ENCODE data around the gene TATDN2. TPM values are rescaled to one million over a fixed set of nuclear protein-coding genes. Genes with fewer than 3 reads are reported as not detected.

TATDN2 gene
- polyA plus RNA-seq, 1 of the 3 experiments (the other 2 are of a cell fraction), result 14.7 TPM

- H3K9me2 ChIP-seq, result no peaks in the 10 kb centered on the region
- TF ChIP-seq REST (IDR thresholded peaks at IDR 0.05; ENCODE audit: low read depth, low read length), result no peak
- no peak for TF ChIP-seq YY1 (IDR thresholded peaks at IDR 0.05; ENCODE audit: low read depth)
- no peak for TF ChIP-seq EP300 (IDR thresholded peaks at IDR 0.05; ENCODE audit: borderline replicate concordance in 1 of 2, low read depth in 1 of 2, low read length in 1 of 2)
- no peak for TF ChIP-seq USF2 (IDR thresholded peaks at IDR 0.05; ENCODE audit: borderline replicate concordance, low read depth, low read length)
- no peak for TF ChIP-seq RFX5 (IDR thresholded peaks at IDR 0.05; ENCODE audit: low read length)
- no peak for TF ChIP-seq NRF1 (IDR thresholded peaks at IDR 0.05; ENCODE audit: low read depth, low read length)
- TF ChIP-seq CTCF (IDR thresholded peaks at IDR 0.05), result no peak
- no peak for TF ChIP-seq EZH2phosphoT487 (IDR thresholded peaks at IDR 0.05; ENCODE audit: borderline replicate concordance, low read depth)
- TF ChIP-seq FOXJ3 (CRISPR knock-in tag; IDR thresholded peaks at IDR 0.05), result no peak
- no peak overlapping the region for H3K4me3 ChIP-seq (ENCODE audit: low read depth in 2 of 2, low read length in 1 of 2)
- no peaks in the 10 kb centered on the region for H3K27me3 ChIP-seq (ENCODE audit: insufficient read depth)
- H3K79me2 ChIP-seq (ENCODE audit: insufficient read depth), result peaks cover 81% of the 10 kb centered on the region
- peaks cover 4 to 6% of the 10 kb centered on the region in 2 experiments; a peak in 2 of 4 replicates for H3K4me1 ChIP-seq (ENCODE audit: control insufficient read depth in 1 of 2, insufficient read depth in 2 of 2, low read depth in 1 of 2, low read length in 1 of 2)
- WGBS (ENCODE audit: low lambda C conversion rate), result 81% methylated on average over 1 of the region's 1 CpG
- no peak overlapping the region for H2AFZ ChIP-seq (ENCODE audit: low read depth)
- no peak for DNase-seq
- H4K20me1 ChIP-seq (ENCODE audit: insufficient read depth), result peaks cover 23% of the 10 kb centered on the region
- H3K9ac ChIP-seq, result no peak overlapping the region
- no peak overlapping the region for H3K4me2 ChIP-seq
- H3K27ac ChIP-seq (ENCODE audit: low read depth in 2 of 2, low read length in 1 of 2), result no peak overlapping the region
- CTCF ChIA-PET, result interaction anchor here (3.0 kb wide), 1 partner anchor 11 kb away, joined by 14 read pairs; no protein-coding TSS in a partner anchor
- peaks cover 4% of the 10 kb centered on the region for H3F3A ChIP-seq (replicated peaks; ENCODE audit: insufficient read depth)
- H3K9me3 ChIP-seq, result no peaks in the 10 kb centered on the region
- H3K36me3 ChIP-seq (replicated peaks in 1 of 2; ENCODE audit: control insufficient read depth in 1 of 2, insufficient read depth in 2 of 2, low read length in 1 of 2), result peaks cover 27 to 40% of the 10 kb centered on the region in 2 experiments
- POLR2A ChIA-PET, result no interaction called here
Measured at GRCh38 chr3:10274601-10275000, 26.3 kb downstream of the TATDN2 start.

All from SK-N-SH (cell line).